ENCODE data around the gene CD151.

- TF ChIP-seq POLR2A (IDR thresholded peaks at IDR 0.05) (no peak), CTCF (IDR thresholded peaks at IDR 0.05) (no peak)
Observed at GRCh38 chr11:829176-829846, 3.4 kb upstream of the CD151 start.
